ENCODE data around the gene ZDHHC11B.

DNA sequence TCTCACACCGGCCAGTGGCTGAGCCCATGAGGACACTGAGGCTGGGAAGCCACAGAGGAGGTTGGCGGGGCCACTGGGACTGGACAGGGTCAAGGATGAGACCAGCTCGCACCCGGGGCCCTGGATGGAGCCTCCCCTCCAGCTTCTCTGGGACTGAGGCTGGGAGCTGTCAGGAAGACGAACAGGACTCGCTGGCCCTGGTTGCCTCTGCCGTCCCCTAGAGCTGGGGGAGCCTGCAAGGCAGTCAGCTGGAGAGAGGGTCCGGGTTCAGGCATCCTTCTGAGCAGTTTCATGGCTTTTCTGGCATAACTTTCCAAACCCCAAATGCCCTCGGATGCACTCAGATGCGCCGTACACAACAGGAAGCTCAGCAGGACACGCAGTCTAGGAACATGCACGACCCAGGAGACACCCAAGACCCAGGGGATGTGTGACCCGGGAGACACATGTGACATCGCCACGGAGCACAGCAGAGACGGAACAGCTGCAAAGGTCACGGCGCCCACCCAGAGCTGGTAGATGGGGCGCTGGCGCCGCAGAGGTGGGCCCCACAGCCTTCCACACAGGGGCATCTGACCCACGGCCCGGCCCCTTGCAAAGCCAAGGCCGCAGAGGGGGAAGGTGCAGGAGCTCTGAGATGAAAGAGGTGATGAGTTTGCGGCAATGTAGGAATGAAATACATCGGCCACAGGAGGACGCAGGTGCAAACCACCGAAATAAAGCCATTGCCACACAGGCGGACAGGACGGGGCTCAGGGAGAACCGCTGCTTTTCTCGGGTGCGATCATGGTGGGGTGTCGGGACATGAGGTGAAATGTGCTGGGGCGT, 108.4 kb downstream of the ZDHHC11B start:
- TF ChIP-seq CTCF (tag by site-specific recombination; IDR thresholded peaks at IDR 0.05) (no peak), ZNF274 (IDR thresholded peaks at IDR 0.05; ENCODE audit: low read length) (no peak), ZNF274 (tag by site-specific recombination; IDR thresholded peaks at IDR 0.05; ENCODE audit: borderline replicate concordance) (no peak), ZFP41 (tag by site-specific recombination; IDR thresholded peaks at IDR 0.05; ENCODE audit: borderline replicate concordance) (no peak), ZBTB44 (tag by site-specific recombination; IDR thresholded peaks at IDR 0.05) (no peak), ZNF16 (tag by site-specific recombination; IDR thresholded peaks at IDR 0.05; ENCODE audit: low read depth) (no peak), ZSCAN30 (tag by site-specific recombination; IDR thresholded peaks at IDR 0.05) (no peak), ZNF404 (tag by site-specific recombination; IDR thresholded peaks at IDR 0.05) (no peak), ZNF843 (tag by site-specific recombination; IDR thresholded peaks at IDR 0.05) (no peak), ZSCAN23 (tag by site-specific recombination; IDR thresholded peaks at IDR 0.05) (no peak), REPIN1 (tag by site-specific recombination; IDR thresholded peaks at IDR 0.05; ENCODE audit: low read depth) (no peak), MZF1 (tag by site-specific recombination; IDR thresholded peaks at IDR 0.05; ENCODE audit: borderline replicate concordance) (no peak)
